Globus pallidus (tissue), 1 donor: ENCODE measurements around the gene VGLL3.
A peak's percentile ranks its signal among the peaks of the same experiment; 100 is the strongest.

Experiments used
- DNase-seq: peaks from one replicate; pipeline ENCODE4 v3.0.0-alpha.2; 2015; ENCODE audit warnings: low spot score

The VGLL3 gene

DNA sequence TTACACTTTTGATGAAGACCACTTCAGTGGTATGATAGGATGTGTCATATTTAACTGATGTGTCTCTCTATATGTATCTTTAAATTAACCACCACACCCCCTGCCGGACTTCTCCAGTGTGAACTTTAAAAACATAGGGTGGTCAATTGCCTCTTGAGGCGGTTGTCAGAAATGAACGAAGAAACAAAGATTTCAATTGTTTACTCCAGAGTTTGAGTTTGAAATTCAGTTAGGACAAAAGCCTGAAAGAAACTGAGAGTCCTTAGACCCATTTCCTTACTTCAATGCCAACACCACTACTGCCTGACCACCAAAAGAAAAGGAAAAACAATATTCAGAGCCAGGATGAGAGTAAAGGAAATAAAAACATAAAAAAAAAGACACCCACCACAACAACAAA, 40.2 kb downstream of the VGLL3 start:
- no peak for DNase-seq

DNA sequence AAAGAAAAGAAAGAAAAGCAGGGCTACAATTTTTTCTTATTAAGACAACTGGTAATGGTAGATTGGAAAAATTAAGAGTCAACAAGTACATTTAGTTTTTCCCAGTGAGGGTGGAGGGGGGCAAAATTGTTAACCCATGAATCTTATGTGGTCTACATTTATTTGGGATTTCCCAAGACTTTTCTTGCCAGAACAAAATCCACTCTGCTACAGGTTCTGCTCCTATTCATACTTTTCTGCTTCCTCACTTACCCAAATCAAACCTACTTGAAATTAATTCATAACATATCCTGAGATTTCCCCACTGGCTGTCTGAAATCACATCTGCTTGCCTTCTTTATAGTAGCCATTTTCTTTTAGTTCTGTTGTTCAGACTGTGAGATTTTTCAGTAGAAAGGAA, 41.1 kb downstream of the VGLL3 start:
- no peak for DNase-seq

DNA sequence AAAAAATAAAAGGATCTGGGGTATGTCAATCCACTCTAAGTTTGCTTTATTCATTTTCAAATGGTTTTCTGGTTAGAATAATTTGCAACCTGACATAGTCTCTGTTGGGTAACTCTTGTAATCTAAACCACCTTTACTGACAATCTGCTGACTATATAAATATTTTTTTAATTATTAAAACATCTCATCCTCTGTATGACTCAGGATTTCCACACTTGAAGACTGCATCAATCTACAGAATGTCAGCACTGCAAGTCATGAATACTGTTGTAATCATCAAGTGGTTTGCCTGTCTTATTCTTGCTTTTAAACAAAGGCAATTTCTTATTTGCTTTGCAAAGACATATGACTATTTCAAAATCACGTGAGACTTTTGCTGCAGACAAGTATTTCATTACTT, 42.1 kb downstream of the VGLL3 start:
- no peak for DNase-seq

DNA sequence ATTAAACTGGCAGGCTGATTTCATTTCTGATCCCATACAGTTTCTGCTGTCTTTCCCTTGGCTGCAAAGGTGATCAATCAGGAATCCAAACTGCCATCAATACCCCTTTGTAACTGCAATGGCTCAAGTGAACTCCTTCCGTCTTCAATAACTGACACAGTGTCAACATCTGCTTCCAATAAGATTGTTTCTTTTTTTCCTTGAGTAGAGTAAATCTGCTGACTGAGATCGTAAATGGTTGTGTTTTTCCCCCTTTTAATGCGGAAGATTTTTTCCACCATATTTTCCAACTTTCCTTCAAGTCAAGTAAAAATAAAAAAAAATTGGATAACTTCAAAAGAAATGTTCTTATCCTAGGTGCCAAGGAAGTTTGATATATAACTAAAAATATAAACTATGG, 48.7 kb downstream of the VGLL3 start:
- no peak for DNase-seq

DNA sequence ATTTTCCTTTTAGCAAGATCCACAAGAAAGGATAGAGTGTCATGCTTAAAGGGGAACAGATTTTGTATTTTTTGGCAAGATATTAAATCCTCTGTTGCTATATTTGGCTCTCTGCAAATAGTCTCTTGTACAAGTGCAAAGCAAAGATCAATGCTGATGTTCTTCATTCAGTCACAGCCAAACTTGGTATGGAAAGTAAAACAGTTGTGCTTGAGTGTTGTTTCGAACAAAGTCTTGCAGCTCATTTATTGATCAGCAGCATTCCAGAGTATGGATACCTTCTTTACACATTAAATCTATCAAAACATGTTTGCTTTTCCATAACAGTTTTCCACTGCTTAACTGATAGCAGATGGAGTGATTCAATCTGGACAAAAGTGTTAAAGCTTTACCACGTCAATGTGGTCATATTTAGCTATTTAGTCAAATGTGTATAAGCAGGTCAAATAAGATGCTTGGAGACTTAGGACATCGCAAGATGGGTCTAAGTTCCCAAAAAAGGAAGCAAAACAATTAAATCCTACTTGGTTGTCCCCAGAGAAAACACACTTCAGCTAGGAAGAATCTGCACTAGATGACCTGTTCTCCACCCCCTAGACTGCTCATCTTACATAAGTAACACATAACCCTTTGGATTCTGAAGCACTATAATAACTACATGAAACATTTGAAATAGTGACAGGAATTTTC, 52.4 kb downstream of the VGLL3 start:
- no peak for DNase-seq

DNA sequence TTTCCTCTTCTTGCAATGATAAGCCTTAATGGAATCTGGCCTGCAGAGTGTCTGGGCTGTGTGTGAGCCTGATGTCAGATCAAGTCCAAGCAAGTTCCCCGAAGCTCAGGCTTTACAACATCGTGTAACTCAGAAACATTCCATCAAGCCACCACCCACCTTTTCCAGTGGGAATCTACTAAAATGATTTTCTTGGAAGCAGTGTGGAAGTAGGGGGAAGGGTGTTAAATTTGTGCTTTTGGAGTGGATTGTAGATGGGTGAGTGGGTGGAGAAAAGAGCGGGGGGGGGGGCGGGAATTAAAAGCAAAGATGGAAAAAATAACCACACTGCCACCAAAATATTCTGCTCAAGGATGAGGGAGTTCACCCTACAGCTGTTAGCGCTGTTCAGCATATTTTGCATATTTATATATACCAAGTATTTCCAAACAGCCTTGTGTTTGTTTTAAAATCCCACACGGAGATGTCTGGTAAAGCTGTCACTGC, 53.6 kb downstream of the VGLL3 start:
- no peak for DNase-seq

DNA sequence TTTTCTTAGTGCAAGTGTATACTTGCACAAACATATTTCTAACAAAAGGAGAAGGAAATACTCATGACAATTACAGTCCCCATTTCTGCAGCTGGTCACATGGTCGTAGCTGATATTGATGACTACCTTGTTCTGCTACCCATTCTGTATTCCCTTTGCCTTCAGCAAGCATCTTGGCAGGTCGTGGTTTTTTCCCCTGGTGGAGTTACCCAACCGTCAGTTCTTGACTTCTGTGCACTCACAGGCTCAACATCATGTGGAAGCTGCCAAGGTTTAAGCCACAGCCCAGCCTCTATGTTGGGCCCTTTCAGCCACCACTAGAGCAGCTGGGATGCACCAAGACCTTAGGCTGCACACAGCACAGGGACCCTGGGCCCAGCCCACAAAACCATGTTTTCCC, 56.1 kb downstream of the VGLL3 start:
- DNase-seq, result no peak

DNA sequence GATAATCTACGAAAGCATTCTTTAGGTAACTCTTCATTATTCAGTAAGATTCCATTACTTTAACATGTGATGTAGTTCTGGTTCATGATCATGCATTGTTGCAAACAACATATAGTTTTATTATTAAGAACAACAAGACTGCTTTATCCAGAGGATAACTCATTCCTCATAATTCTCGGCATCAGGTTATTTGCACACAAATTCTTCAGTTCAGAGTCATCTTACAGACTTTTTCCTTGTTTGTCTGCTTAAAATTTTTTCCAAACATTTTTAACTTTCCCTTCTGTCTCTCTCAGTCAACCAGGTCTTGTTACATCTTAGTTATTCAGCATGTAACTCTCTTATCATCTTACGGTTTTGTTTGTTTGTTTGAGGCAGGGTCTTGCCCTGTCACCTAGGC, 60.1 kb downstream of the VGLL3 start:
- no peak for DNase-seq

DNA sequence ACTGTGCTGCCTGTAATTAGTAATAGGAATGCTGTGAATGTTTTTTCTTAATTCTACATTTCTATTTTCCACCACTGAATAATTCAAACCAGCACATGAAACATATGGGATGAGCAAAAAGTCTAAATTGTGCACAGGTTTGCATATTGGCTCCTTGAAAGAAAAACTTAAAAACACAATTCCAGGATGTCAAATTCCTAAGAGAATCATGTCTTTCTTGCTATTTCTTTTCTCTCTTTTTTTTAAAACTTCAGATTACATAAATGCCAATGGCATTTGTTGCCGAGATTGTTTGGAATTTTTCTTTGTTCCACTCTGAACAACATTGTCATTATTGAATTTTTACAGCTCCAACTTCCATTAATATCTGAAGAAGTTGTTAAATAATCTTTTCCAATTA, 60.8 kb downstream of the VGLL3 start:
- DNase-seq, result no peak

DNA sequence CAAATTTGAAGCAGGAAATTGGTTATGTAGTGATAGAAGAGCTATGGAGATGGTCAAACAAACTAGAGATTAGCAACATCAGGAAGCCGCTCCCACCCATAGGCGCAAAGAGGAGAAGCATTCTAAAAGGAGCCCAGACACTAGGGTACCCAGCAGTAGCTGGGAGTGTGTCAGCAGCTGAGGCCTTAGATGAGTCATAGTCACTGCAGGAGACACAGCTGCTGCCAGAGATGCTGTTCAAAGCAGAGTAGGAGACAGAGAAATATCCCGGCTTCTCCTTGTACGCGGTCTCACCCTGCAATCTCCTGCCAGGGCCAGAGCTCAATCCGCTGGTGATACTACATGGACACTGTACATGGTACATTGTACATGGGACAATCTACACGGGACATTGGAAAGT, 61.9 kb downstream of the VGLL3 start:
- DNase-seq, result no peak

DNA sequence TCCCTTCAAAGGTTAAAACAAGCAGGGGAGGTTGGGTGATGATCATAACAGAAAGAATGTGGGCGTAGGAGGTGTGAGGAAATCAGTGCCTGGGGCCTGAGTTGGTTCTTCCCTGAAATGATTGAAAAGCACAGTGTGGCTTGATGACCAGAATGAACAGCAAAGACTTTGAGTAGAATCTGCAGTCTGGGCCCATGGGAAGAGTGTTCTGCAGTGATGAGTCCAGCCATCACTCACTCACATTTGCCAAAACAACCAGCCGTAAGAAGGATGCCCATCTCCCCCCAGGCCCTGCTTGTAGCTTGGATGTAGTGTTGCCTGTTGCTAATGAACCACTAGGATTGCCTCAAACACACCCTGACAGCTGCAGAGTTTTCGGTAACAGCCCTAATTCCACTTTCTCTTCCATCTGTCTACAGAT, 67.9 kb downstream of the VGLL3 start:
- no peak for DNase-seq

DNA sequence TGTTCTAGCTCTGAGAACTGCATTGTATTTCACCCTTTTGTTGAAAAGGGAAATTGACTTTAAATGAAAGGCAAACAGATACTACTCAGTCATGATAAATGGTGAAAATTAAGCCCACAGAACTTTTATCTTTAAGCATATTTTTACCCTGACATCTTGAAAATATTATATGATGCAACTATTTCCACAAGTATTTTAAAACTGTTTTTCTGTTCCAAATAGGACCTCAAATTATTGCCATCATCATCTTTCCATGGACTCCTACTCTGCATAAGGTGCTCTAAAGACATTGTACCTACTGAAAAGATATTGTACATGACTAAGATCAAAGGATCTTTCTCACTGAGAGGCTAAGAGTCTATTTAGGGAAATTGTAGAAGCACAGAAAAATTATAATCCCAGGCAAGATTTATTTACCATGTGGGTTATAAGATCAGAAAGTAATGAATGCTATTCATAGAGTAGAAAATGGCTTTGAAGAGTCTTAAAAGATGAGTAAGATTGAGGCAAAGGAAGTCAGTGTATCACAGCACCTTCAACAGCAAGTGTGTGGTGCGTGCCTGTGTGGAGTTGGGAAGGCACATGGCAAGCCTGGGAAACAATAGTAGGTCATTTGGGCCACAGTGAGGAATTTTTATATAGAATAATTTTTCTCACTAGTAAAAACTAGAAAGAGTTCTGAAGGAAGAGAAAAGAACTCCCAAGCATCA, 68.8 kb downstream of the VGLL3 start:
- DNase-seq, result no peak

DNA sequence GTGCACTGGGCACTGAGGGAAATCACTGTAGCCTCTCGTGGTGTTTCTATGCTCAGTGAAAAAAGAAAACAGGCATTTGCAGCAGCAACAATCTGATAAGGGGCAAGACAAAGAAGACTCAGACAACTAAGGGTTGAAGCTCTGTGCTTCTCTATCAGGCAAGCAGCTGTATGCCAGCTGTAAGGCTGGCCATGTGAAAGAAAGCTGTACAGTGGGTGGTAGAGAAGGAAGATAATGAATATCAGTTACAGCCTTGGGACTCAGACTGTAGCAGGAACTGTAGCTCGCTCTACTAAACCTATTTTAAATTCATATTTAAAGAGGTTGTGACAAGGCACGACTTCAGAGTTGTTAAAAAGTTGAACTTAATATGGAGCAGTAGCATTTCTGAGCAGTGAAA, 76.3 kb downstream of the VGLL3 start:
- DNase-seq, result no peak

DNA sequence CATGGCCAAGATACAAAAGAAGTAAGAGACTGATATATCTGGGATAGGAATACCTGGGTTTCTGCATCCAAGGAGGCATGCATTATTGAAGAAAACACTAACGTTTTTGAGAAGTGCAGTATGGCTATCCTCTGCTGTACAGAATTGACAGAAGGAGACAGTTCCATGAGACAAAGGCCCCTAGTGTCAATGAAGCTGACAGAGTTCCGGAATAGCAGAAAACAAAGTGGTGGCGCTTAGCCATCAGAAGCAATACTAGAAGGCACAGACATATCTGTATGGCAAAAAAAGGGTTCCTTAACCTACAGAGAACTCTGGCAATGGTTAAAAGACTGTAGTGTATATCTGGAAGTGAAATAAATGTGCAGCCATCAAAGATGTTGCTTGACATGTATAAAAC, 77.8 kb downstream of the VGLL3 start:
- peak; percentile 58 for DNase-seq

DNA sequence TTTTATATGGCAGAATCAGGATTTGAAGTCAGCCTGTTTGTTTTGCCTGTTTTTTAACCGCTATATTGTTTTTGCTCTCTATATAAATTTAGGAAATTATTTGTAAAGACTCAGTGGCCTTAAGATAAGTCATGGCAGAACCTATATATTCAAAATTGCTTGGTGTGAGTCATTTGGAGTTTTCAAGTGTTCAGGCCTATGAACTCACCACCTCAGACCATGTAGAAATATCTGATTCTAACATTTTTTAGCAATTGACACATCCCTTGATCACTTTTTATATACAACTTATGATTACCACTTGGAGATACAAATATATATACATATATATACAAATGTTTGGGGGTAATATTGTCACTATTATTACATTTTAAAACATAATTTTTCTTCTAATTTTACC, 95.7 kb downstream of the VGLL3 start:
- no peak for DNase-seq

DNA sequence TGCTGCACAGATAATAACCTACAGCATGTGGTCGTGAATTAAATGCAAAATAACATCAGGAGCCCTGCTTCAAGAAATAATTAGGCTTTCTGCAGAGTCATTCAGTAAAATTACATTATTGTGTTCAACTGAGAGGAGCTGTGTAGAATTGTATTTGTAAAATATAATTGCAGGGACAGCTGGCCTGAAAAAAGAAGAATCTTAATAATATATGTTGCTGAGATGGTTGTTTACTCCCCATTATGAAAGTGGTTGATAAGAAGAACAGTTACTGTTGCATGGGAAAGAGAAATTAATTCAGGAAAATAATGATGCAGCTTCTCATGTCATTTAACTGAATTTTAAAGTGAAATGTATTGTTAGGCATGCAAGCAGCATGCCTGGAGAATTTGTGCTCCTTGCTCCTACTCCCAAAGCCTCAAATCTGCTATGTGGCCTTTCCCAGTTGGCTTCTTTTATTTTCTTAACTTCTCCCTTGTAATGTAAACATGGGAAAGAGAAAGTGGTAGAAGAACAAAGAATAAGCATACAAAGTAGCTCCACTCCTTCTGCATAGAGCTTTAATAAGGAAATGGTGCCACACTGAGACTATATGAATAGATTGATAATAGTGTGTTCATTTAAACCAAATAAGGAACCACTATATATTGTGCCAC, 100.1 kb downstream of the VGLL3 start:
- DNase-seq, result no peak
